Skin epidermis (tissue), 12 donors: ENCODE data around the gene TGM2.

ENCODE experiments used
- H3K27ac ChIP-seq, 21 experiments: fragments of 200-600 bp; sonication (generic) in 11 of 21; one replicate each; pipeline ENCODE4 v1.5.0; 2020; ENCODE audit warnings: mild to moderate bottlenecking in 3 of 21, inconsistent platforms in 2 of 21, moderate library complexity in 2 of 21
- H3K4me3 ChIP-seq, 7 experiments: fragments of 200-600 bp; sonication (generic) in 2 of 7; one replicate each; pipeline ENCODE4 v1.5.0; 2020; ENCODE audit warnings: inconsistent platforms in 2 of 7, mild to moderate bottlenecking in 2 of 7, moderate library complexity in 1 of 7

The TGM2 gene

DNA sequence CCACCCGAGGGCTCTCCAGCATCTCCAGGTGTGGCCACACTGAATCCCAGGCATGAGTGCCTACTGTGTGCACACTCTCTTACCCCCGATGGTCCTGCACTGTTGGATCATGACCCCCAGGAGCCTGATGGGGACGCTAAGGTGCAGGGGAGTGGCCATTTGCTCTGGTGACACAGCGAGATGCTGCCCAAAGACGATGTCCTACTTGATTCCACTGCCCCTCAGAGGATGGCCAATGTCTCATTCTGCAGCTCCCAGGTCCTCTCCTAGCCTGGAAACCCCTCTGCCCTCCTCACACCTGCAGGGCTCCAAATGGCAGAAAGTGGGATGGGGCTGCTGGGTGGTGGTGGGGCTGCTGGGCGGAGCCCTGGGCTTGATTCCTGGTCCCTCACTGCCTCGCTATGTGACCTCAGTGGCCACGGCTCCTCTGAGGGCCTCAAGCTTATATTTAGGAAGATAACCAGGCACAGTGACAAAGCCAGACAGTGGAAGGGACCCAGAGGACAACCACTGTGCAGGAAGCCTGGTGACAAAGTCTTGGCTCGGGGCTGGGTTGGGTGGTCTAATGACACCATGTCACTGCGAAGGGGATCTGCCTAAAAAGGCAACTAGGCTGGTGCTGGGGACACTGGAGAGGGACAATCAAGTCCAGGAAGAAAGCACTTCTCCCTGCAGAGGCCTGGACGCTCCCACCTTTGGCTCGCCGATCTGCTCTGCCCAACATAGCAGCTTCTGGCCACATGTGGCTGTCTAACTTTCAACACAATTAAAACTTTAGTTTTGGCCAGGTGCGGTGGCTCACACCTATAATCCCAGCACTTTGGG is 28.4 kb downstream of the TGM2 start:
- Histone ChIP-seq H3K4me3 (no peak overlapping the region), H3K27ac (no peak overlapping the region)

DNA sequence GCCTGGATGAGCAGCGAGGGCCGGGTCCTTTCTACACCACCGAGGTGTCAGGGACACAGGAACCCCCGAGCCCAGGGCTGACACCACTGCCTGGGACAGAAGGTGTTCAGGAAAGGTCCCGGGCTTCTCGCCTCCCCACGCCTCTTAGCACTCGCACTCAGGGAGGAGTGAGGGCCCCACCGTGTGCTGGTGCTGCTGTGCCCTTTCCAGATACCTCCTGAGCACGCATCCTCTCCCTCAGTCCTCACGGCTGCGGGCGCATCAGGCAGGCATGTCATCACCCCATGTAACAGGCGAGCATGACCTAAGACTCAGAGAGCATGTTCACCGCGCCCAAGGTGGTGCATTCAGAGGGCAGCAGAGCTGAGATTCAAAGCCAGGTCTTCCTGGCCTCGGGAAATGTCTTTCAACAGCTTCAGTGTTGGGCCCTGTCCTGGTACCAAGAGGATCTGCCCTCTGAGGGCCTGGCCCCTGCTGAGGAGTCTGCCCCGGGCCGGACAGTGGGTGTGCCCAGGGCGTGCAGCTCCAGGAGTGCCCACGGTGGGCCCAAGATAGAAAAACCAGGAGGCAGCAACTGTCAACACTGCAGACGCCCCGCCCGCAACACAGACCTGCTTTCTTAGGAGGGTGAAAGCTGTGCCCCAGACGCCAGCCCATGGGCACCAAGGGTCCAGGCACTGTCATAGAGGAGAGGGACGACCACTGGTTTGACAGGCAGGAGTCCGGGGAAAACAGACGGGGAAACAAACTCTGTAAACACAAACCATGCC is 29.2 kb downstream of the TGM2 start:
- Histone ChIP-seq H3K4me3 (no peak overlapping the region), H3K27ac (no peak overlapping the region)

- peak overlapping the region in 1 of 21 experiments; percentile 35 for H3K27ac ChIP-seq
- H3K4me3 ChIP-seq, result no peak overlapping the region
These were observed 29.8 kb downstream of the TGM2 start for GRCh38 chr20:38135271-38135650.

- H3K27ac ChIP-seq, result peak overlapping the region in 3 of 21 experiments; percentile 21 to 35 (median 27)
- no peak overlapping the region for H3K4me3 ChIP-seq
These were observed 30.4 kb downstream of the TGM2 start for GRCh38 chr20:38134427-38135270.

DNA sequence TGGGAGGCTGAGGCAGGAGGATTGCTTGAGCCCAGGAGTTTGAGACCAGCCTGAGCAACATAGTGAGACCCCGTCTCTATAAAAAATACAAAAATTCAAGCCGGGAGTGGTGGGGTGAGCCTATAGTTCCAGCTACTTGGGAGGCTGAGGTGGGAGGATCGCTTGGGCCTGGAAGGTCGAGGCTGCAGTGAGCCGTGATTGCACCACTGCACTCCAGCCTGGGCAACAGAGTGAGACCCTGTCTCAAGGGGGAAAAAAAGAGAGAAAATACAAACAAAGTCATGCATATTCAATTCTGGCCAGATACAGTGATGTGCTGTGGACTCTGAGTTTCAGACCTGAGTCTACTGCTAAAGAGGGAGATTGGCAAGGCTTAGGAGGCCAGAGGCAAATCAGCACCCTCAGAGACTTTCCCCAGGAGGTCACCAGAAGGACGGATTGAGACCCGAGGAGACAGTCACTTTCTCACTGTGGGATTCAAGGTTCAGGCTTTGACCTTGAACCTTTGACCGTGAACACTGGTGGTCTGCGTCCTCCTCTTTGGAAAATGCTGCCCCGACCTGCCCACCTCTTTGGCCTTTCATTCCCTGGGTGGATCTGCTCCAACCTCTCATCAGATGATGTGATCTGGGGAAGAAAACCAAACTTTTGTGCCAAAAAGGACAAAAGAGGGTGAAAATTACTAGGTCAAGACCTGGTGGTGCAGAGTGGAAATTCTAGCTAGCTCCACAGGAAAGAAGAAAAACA is 31.2 kb downstream of the TGM2 start:
- Histone ChIP-seq H3K27ac (peak overlapping the region in 2 of 21 experiments; percentile 21 to 27), H3K4me3 (no peak overlapping the region)

DNA sequence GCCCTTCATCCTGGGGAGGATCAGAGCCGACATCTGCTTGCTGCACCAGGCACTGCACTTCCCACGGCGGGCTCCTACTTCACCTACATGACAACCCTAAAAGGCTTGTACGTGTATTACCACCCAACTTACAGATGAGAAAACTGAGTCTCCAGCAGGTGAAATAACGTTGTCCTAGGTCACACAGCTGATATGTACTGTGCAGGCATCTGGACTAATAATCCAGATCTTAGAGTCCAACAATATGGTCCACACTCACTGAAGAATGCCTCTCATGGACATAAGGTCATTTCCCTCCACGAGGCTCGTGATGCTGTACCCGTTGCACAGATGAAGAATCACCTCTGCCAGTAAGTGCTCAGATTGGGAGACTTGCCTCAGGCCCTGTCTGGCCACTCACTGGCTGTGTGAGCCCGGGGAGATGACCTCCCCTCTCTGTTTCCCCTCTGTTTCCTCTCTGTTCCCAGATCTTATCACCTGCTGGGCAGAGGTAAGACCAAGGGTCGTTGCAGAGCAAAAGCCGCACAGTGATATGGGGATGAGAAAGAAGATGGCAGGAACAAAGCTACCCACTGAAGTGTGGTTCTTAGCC is 32.1 kb downstream of the TGM2 start:
- no peak overlapping the region for H3K27ac ChIP-seq
- no peak overlapping the region for H3K4me3 ChIP-seq

GRCh38 chr20:38132156-38132909 is 32.7 kb downstream of the TGM2 start:
- Histone ChIP-seq H3K4me3 (no peak overlapping the region), H3K27ac (no peak overlapping the region)

GRCh38 chr20:38131588-38132121 is 33.4 kb downstream of the TGM2 start:
- no peak overlapping the region for H3K27ac ChIP-seq
- no peak overlapping the region for H3K4me3 ChIP-seq

GRCh38 chr20:38130687-38131587 is 34.1 kb downstream of the TGM2 start:
- no peak overlapping the region for H3K27ac ChIP-seq
- H3K4me3 ChIP-seq, result no peak overlapping the region

DNA sequence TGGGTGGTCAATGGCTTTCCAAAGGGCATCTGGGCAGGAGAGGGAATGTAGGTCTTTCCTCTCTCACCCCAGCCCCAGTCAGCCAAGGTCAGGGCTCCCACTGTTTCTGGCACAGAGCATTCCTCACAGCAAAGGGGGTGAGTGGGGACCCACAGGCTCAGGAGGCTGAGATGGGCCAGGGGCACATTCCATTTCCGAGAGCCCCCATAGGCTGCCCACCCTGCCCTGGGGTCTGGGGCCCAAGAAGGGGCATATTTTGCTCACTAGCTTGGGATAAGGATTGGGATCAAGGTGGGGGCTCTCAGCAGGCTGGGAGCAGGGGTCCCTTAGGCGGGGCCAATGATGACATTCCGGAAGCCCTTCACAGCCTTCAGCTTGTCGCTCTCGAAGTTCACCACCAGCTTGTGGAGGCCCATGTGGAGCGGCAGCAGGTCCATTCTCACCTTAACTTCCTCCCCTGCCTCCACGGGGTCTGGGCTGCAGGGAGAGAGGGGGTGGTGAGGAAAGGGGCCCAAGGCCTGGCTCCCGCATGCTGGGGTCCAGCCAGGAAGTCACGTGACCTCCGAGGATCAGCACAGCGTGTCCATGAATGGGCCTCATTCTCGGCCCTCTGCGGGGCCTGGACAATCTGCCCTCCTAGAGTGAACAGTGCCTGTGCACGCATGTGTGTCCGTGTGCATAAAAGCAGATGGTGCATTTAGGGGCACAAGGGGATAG is 35.0 kb downstream of the TGM2 start:
- no peak overlapping the region for H3K27ac ChIP-seq
- no peak overlapping the region for H3K4me3 ChIP-seq

DNA sequence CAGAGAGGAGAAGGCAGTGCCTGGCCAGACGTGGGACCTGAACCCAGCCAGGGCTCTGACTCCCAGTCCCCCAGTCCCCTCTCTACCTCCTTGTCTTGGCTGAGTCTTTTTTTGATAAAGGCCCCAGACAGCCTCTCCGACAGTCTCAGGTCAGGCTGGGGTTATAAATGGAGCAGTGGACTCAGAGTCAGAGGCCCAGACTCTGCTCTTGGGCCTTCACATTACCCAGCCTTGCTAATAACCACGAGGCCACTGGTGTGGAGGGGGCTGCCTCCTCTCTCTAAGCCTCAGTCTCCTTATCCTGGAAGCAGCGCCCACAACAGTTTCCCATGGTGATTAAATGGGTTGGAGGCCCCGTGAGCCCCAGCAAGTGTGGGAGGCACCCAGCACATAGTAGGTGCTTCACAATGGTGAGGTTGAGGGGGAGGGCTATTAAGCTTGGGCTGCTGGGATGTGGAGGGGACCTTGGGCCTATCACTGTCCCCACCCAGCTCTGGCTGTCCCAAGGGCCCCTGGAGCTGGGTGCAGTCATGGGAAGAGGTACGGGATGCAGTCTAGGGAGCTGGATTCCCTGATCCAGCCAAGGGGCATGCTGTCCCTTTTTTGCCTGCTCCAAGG is 35.7 kb downstream of the TGM2 start:
- no peak overlapping the region for H3K27ac ChIP-seq
- no peak overlapping the region for H3K4me3 ChIP-seq

GRCh38 chr20:38128691-38129090 is 36.4 kb downstream of the TGM2 start:
- Histone ChIP-seq H3K27ac (no peak overlapping the region), H3K4me3 (no peak overlapping the region)

- Histone ChIP-seq H3K27ac (no peak overlapping the region), H3K4me3 (no peak overlapping the region)
These were observed 37.0 kb downstream of the TGM2 start for GRCh38 chr20:38127920-38128528.

GRCh38 chr20:38126932-38127621 is 38.0 kb downstream of the TGM2 start:
- H3K4me3 ChIP-seq, result no peak overlapping the region
- H3K27ac ChIP-seq, result no peak overlapping the region
